ENCODE data around the gene ECD.

ECD gene

GRCh38 chr10:73136627-73137026 lies 31.2 kb downstream of the ECD start:
- no peaks in the 10 kb centered on the region for H3K9me3 ChIP-seq (ENCODE audit: insufficient read depth, low read length)
- H3K27ac ChIP-seq (ENCODE audit: low read length), result no peak overlapping the region
- peaks cover 5% of the 10 kb centered on the region; the same call in 1 of the 2 replicates for H3K4me1 ChIP-seq (ENCODE audit: low read length)
- no peak overlapping the region for H3K4me3 ChIP-seq (ENCODE audit: low read length)
- no peaks in the 10 kb centered on the region for H3K27me3 ChIP-seq (ENCODE audit: low read depth, low read length)
- no peaks in the 10 kb centered on the region for H3K79me2 ChIP-seq (ENCODE audit: low read length)
- H3K36me3 ChIP-seq (replicated peaks; ENCODE audit: low read depth, low read length), result peaks cover 28% of the 10 kb centered on the region
- H2AFZ ChIP-seq (ENCODE audit: low read depth, low read length), result no peak overlapping the region
- no peak overlapping the region for H3K9ac ChIP-seq (ENCODE audit: low read length)
- no peak overlapping the region for H3K4me2 ChIP-seq (ENCODE audit: low read length)
- no peaks in the 10 kb centered on the region for H4K20me1 ChIP-seq (ENCODE audit: insufficient read depth, low read length)
- TF ChIP-seq, protein P1, sequence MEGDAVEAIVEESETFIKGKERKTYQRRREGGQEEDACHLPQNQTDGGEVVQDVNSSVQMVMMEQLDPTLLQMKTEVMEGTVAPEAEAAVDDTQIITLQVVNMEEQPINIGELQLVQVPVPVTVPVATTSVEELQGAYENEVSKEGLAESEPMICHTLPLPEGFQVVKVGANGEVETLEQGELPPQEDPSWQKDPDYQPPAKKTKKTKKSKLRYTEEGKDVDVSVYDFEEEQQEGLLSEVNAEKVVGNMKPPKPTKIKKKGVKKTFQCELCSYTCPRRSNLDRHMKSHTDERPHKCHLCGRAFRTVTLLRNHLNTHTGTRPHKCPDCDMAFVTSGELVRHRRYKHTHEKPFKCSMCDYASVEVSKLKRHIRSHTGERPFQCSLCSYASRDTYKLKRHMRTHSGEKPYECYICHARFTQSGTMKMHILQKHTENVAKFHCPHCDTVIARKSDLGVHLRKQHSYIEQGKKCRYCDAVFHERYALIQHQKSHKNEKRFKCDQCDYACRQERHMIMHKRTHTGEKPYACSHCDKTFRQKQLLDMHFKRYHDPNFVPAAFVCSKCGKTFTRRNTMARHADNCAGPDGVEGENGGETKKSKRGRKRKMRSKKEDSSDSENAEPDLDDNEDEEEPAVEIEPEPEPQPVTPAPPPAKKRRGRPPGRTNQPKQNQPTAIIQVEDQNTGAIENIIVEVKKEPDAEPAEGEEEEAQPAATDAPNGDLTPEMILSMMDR (IDR thresholded peaks at IDR 0.05; ENCODE audit: low read depth, low read length), result no peak
- no peak for TF ChIP-seq EZH2phosphoT487 (IDR thresholded peaks at IDR 0.05; ENCODE audit: low read depth)

DNA sequence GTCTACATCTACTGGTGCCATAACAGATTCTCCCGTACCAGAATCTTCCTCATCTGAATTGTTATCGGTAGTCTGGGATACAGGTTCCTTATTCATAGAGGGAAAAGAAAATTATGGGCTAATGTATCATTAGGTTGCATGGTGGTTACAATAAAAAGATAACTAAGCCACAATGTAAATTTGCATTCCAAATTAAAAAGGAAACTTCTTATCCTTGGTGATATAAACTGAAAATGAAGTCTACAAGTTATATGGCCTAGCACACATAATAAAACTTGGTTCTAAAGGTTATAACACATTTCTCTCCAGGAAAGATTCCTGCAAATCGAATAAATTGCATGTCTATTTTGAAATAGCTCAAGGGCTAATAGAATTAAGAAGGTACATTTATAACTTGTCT lies 33.1 kb downstream of the ECD start:
- H3K9me3 ChIP-seq (ENCODE audit: insufficient read depth, low read length), result no peaks in the 10 kb centered on the region
- H3K27ac ChIP-seq (ENCODE audit: low read length), result no peak overlapping the region
- H3K79me2 ChIP-seq (ENCODE audit: low read length), result no peaks in the 10 kb centered on the region
- H3K4me1 ChIP-seq (ENCODE audit: low read length), result peaks cover 5% of the 10 kb centered on the region; the same call in 1 of the 2 replicates
- no peaks in the 10 kb centered on the region for H3K27me3 ChIP-seq (ENCODE audit: low read depth, low read length)
- H3K9ac ChIP-seq (ENCODE audit: low read length), result no peak overlapping the region
- H3K4me3 ChIP-seq (ENCODE audit: low read length), result no peak overlapping the region
- H2AFZ ChIP-seq (ENCODE audit: low read depth, low read length), result no peak overlapping the region
- H4K20me1 ChIP-seq (ENCODE audit: insufficient read depth, low read length), result no peaks in the 10 kb centered on the region
- no peak for TF ChIP-seq EZH2phosphoT487 (IDR thresholded peaks at IDR 0.05; ENCODE audit: low read depth)
- TF ChIP-seq, protein P1 (IDR thresholded peaks at IDR 0.05; ENCODE audit: low read depth, low read length), result no peak
- H3K36me3 ChIP-seq (replicated peaks; ENCODE audit: low read depth, low read length), result peaks cover 28% of the 10 kb centered on the region
- no peak overlapping the region for H3K4me2 ChIP-seq (ENCODE audit: low read length)

DNA sequence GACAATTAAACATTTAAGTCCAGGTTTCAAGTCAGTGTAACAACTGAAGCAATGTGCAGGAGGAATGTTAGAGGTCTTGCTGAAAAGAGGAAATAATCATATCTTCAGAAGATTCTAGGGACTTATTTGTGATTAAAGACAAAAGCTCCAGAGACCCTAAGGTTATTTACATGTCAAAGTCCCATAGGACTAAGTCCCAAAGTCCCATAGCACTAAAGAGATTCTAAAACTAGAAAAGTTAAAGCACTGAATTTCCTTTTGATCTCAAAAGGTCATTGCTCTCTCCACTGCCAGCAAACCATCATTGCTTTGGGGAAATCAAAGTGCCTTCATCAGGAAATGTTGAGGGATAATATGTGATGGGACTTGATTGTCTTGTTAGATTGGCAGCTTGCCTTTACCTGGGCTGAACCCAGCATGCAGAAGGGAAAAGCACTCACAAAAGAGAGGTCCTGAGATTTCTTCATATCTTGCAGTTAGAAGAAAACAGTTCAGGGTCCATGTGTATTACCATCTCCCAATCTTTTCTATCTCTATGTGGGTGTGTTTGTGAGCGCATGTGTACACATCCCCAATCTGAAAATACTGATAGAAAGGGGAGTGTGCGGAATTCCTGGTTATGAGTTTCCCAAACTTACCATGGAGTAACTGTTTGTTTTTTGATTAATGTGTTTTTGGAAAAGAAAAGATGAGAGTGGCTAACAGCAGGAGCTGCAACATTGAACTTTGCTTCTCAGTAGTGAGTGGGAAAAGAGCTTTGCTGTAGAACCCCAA lies 35.7 kb downstream of the ECD start:
- Histone ChIP-seq H2AFZ (ENCODE audit: low read depth, low read length) (no peak overlapping the region), H3K4me3 (ENCODE audit: low read length) (no peak overlapping the region), H3K4me1 (ENCODE audit: low read length) (no peaks in the 10 kb centered on the region), H4K20me1 (ENCODE audit: insufficient read depth, low read length) (no peaks in the 10 kb centered on the region), H3K27me3 (ENCODE audit: low read depth, low read length) (no peaks in the 10 kb centered on the region), H3K27ac (ENCODE audit: low read length) (no peak overlapping the region), H3K79me2 (ENCODE audit: low read length) (no peaks in the 10 kb centered on the region), H3K4me2 (ENCODE audit: low read length) (no peak overlapping the region), H3K9me3 (ENCODE audit: insufficient read depth, low read length) (no peaks in the 10 kb centered on the region), H3K36me3 (replicated peaks; ENCODE audit: low read depth, low read length) (peaks cover 15% of the 10 kb centered on the region), H3K9ac (ENCODE audit: low read length) (no peak overlapping the region)
- TF ChIP-seq EZH2phosphoT487 (IDR thresholded peaks at IDR 0.05; ENCODE audit: low read depth), result no peak
- TF ChIP-seq, protein P1 (IDR thresholded peaks at IDR 0.05; ENCODE audit: low read depth, low read length), result no peak

DNA sequence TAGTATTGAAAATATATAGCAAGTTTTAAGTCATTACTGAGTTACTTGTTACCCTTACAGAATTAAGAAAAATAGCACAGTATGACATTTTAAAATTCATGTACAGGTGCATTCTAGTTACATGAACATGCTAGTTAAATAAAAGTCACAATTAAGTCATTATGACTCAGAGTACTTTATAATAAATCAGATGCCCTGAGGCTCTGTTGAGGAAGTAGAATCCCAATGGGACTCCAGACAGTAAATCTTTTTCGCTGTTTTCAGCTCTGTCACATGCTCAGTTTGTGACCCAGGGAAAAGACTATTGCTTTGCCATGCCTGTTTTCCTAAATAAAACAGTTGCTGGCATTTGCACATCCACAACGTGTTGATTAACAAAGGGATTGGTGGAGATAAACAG lies 36.5 kb downstream of the ECD start:
- Histone ChIP-seq H3K79me2 (ENCODE audit: low read length) (no peaks in the 10 kb centered on the region), H3K36me3 (replicated peaks; ENCODE audit: low read depth, low read length) (peaks cover 12% of the 10 kb centered on the region), H3K4me2 (ENCODE audit: low read length) (no peak overlapping the region), H3K4me3 (ENCODE audit: low read length) (no peak overlapping the region), H3K4me1 (ENCODE audit: low read length) (no peaks in the 10 kb centered on the region), H3K9ac (ENCODE audit: low read length) (no peak overlapping the region), H3K27me3 (ENCODE audit: low read depth, low read length) (no peaks in the 10 kb centered on the region), H2AFZ (ENCODE audit: low read depth, low read length) (no peak overlapping the region), H3K27ac (ENCODE audit: low read length) (no peak overlapping the region), H4K20me1 (ENCODE audit: insufficient read depth, low read length) (no peaks in the 10 kb centered on the region), H3K9me3 (ENCODE audit: insufficient read depth, low read length) (no peaks in the 10 kb centered on the region)
- no peak for TF ChIP-seq EZH2phosphoT487 (IDR thresholded peaks at IDR 0.05; ENCODE audit: low read depth)
- TF ChIP-seq, protein P1 (IDR thresholded peaks at IDR 0.05; ENCODE audit: low read depth, low read length), result no peak

Data from OCI-LY3 (cell line).